CD4-positive, CD25-positive, alpha-beta regulatory T cell (primary cell): ENCODE data around the gene ATP8A2. TPM values are rescaled to one million over a fixed set of nuclear protein-coding genes. Genes with fewer than 3 reads are reported as not detected.

Experiments used
- ATAC-seq, 2 donors: fragments of 150-1000 bp; cut with Tn5 transposase; one replicate each; pipeline ENCODE4 v1.10.0; 2021; ENCODE audit warnings: low read depth in 2 of 2, moderate number of reproducible peaks in 2 of 2, moderate library complexity in 1 of 2
- DNase-seq, 3 donors: peaks; one replicate each; pipeline versions ENCODE4 v3.0.0 to v3.0.0-alpha.2; 2012 to 2022; ENCODE audit warnings: mixed read lengths in 1 of 3
- H3K27ac ChIP-seq: one replicate; pipeline ENCODE4 v1.7.0; 2013; ENCODE audit warnings: mild to moderate bottlenecking, low read length; ENCODE audit not compliant: insufficient read depth, poor library complexity, severe bottlenecking
- H3K27me3 ChIP-seq: one replicate; pipeline ENCODE4 v1.7.0; 2013; ENCODE audit warnings: low read length; ENCODE audit not compliant: control insufficient read depth, insufficient read depth
- H3K36me3 ChIP-seq: one replicate; pipeline ENCODE4 v1.7.0; 2013; ENCODE audit warnings: mild to moderate bottlenecking, low read length, moderate library complexity; ENCODE audit not compliant: control insufficient read depth, insufficient read depth
- H3K4me1 ChIP-seq: 2 replicates; pipeline ENCODE4 v1.7.0; 2013; ENCODE audit warnings: mild to moderate bottlenecking, low read length; ENCODE audit not compliant: insufficient read depth, control insufficient read depth, poor library complexity, severe bottlenecking
- H3K4me3 ChIP-seq: one replicate; pipeline ENCODE4 v1.7.0; 2013; ENCODE audit warnings: low read depth, mild to moderate bottlenecking, low read length, moderate library complexity
- H3K9me3 ChIP-seq, 2 experiments: 1 replicate in 1 of 2; 2 replicates in 1 of 2; pipeline ENCODE4 v1.7.0; 2013; ENCODE audit warnings: low read length in 2 of 2, mild to moderate bottlenecking in 1 of 2, moderate library complexity in 1 of 2; ENCODE audit not compliant: control insufficient read depth in 2 of 2
- H3K27ac Mint-ChIP-seq, 3 donors: one replicate each; pipeline ENCODE4 v1.8.0; 2020 to 2022; ENCODE audit warnings: mild to moderate bottlenecking in 3 of 3, mixed read lengths in 3 of 3, moderate library complexity in 2 of 3
- H3K27me3 Mint-ChIP-seq: one replicate; pipeline ENCODE4 v1.8.0; 2022; ENCODE audit warnings: mild to moderate bottlenecking, mixed read lengths
- H3K36me3 Mint-ChIP-seq: one replicate; pipeline ENCODE4 v1.8.0; 2020; ENCODE audit warnings: mixed read lengths
- H3K4me1 Mint-ChIP-seq, 4 donors: one replicate each; pipeline ENCODE4 v1.8.0; 2020 to 2022; ENCODE audit warnings: mixed read lengths in 4 of 4, mild to moderate bottlenecking in 1 of 4
- H3K4me3 Mint-ChIP-seq, 4 donors: one replicate each; pipeline ENCODE4 v1.8.0; 2020 to 2022; ENCODE audit warnings: mild to moderate bottlenecking in 4 of 4, mixed read lengths in 4 of 4, moderate library complexity in 3 of 4
- H3K9me3 Mint-ChIP-seq, 7 donors: one replicate each; pipeline ENCODE4 v1.8.0; 2020 to 2022; ENCODE audit warnings: mixed read lengths in 7 of 7, mild to moderate bottlenecking in 3 of 7, moderate library complexity in 2 of 7
- polyA plus RNA-seq, 4 donors: library from polyadenylated mRNA; unstranded; fragments of 300-500 nt; fragmentation: Illumina TruSeq; gene quantifications; one replicate each; pipeline ENCODE4 v1.2.3, GENCODE V29; 2021
- total RNA-seq: library from RNA; stranded (reverse); gene quantifications from one replicate; pipeline ENCODE4 v1.2.3, GENCODE V29; 2022

Gene ATP8A2
- total and polyA plus RNA-seq, 5 donors from 2014 or later: 0.29 to 0.68 (median 0.55) TPM

DNA sequence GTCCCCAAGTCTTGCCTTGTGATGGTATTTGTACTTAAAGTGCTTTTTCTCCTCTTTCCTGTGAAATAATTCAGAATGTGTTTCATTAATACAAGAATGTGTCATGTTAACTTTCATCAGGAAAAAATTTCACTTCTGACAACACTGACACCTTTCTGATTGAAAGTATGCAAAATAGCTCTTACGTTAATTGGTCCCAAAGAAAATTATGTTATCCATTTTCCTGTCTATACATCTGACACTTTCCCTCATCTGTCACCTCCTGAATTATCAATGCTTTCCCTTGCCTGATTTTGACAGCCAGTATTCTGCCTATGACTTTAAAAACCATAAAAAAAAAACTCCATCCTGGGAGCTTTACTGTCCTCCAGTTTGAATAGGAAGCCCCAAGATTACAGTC, 336.5 kb downstream of the ATP8A2 start:
- Histone ChIP-seq H3K4me1 (no peaks in the 10 kb centered on the region), H3K27me3 (peaks cover 6% of the 10 kb centered on the region), H3K27ac (no peak overlapping the region), H3K9me3 (no peaks in the 10 kb centered on the region), H3K36me3 (no peaks in the 10 kb centered on the region), H3K4me3 (no peak overlapping the region)
- DNase-seq: no peak
- no peaks in the 10 kb centered on the region for H3K27me3 Mint-ChIP-seq
- H3K4me3 Mint-ChIP-seq: no peak overlapping the region
- no peaks in the 10 kb centered on the region for H3K4me1 Mint-ChIP-seq
- no peaks in the 10 kb centered on the region for H3K9me3 Mint-ChIP-seq
- ATAC-seq: no peak
- H3K27ac Mint-ChIP-seq: no peak overlapping the region
- no peaks in the 10 kb centered on the region for H3K36me3 Mint-ChIP-seq

DNA sequence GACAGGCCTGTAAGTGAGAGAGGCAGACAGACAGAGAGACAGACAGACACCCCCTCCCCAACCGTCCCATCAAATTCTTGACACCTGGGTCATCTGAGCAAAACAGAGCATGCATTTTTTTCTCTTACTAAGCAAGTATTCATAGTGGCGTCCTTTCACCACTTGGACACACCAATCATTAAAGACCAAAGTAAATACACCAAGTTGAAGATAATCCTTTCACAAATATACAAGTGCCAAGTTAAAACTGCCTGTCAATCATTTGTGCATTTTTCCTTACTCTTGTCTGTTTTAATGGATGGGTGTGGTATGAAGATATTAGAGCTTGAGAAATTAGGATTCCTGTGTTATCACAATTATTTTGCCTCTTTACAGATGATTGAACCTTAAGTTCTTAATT, 337.3 kb downstream of the ATP8A2 start:
- H3K4me1 Mint-ChIP-seq: no peaks in the 10 kb centered on the region
- no peaks in the 10 kb centered on the region for H3K9me3 ChIP-seq
- ATAC-seq (no peak), DNase-seq (no peak)
- H3K36me3 Mint-ChIP-seq: no peaks in the 10 kb centered on the region
- no peak overlapping the region for H3K27ac ChIP-seq
- H3K4me3 Mint-ChIP-seq: no peak overlapping the region
- peaks cover under 1% of the 10 kb centered on the region for H3K27me3 Mint-ChIP-seq
- H3K4me1 ChIP-seq: no peaks in the 10 kb centered on the region
- H3K27me3 ChIP-seq: peaks cover 8% of the 10 kb centered on the region
- no peak overlapping the region for H3K4me3 ChIP-seq
- H3K9me3 Mint-ChIP-seq: no peaks in the 10 kb centered on the region
- no peaks in the 10 kb centered on the region for H3K36me3 ChIP-seq
- no peak overlapping the region for H3K27ac Mint-ChIP-seq

DNA sequence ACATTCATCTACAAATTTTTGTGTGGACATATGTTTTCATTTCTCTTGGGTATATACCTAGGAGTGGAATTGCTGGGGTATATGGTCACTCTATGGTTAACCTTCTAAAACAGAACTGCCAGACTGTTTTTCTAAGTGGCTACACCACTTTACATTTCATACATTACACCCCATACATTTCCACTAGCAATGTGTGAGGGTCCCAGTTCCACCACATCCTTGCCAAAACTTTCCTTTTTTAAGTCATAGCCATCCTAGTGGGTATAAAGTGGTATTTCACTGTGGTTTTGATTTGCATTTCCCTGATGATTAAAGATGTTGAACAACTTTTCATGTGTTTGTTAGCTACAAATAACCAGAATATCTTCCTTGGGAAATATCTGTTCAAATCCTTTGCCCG, 344.0 kb downstream of the ATP8A2 start:
- no peak overlapping the region for H3K4me3 ChIP-seq
- H3K36me3 Mint-ChIP-seq: no peaks in the 10 kb centered on the region
- H3K9me3 ChIP-seq: no peaks in the 10 kb centered on the region
- no peaks in the 10 kb centered on the region for H3K36me3 ChIP-seq
- peaks cover 7% of the 10 kb centered on the region for H3K27me3 Mint-ChIP-seq
- ATAC-seq (no peak), DNase-seq (no peak)
- no peak overlapping the region for H3K27ac ChIP-seq
- H3K4me1 Mint-ChIP-seq: no peaks in the 10 kb centered on the region
- H3K9me3 Mint-ChIP-seq: peaks cover 0 to 7% (median 0%) of the 10 kb centered on the region in 7 donors
- no peak overlapping the region for H3K4me3 Mint-ChIP-seq
- no peaks in the 10 kb centered on the region for H3K4me1 ChIP-seq
- peaks cover 9% of the 10 kb centered on the region for H3K27me3 ChIP-seq
- no peak overlapping the region for H3K27ac Mint-ChIP-seq

DNA sequence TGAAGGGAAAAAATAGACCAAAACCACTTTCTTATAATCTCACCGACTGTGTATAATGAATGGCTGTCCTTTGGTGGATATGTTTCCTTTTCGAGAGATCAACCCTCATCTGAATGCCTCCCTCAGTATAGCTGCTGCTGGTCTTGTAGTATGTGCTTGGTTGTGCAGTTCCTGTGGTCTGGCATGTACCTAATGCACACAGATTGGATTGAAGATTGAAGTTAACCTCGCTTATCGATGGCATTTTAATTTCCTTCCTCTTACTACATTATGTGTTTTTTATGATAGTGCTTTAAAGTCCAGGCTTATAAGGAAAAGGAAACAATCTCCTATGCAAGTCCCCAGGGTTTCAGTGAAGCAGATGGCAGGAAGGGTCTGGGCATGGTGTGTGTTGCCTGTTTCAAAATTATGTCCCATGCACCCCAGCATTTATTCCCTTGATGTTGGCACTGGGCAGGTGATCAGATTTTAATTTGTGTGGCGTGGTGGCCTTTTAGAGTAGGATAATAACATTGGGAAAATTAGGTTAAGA, 346.0 kb downstream of the ATP8A2 start:
- Histone ChIP-seq H3K36me3 (no peaks in the 10 kb centered on the region), H3K4me3 (no peak overlapping the region), H3K4me1 (no peaks in the 10 kb centered on the region), H3K9me3 (no peaks in the 10 kb centered on the region), H3K27ac (no peak overlapping the region), H3K27me3 (peaks cover 6% of the 10 kb centered on the region)
- DNase-seq (no peak), ATAC-seq (no peak)
- no peaks in the 10 kb centered on the region for H3K4me1 Mint-ChIP-seq
- peaks cover 7% of the 10 kb centered on the region for H3K27me3 Mint-ChIP-seq
- no peaks in the 10 kb centered on the region for H3K36me3 Mint-ChIP-seq
- no peak overlapping the region for H3K4me3 Mint-ChIP-seq
- H3K9me3 Mint-ChIP-seq: peaks cover 0 to 7% (median 0%) of the 10 kb centered on the region in 7 donors
- no peak overlapping the region for H3K27ac Mint-ChIP-seq

DNA sequence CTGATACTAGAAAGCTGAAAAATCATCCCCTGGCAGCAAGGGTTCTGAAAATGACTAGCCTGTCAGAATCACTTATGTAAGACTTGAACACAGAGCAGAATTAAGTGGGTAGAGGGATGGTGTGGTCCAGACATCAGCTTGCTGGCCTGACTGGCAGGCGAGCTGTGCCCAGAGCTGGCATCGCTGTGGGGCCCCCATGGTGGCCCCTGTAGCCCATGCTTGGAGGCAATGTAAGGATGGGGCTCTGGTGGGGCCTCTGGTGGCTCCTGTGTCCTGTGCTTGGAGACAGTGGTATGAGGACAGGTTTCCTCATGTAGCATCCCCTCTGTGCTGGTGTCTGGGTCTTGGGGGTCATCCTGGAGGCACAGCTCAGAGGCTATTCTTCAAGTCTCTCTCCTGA, 347.9 kb downstream of the ATP8A2 start:
- Mint-ChIP-seq H3K9me3 (peaks cover 0 to 7% (median 0%) of the 10 kb centered on the region in 7 donors), H3K27me3 (peaks cover 4% of the 10 kb centered on the region)

DNA sequence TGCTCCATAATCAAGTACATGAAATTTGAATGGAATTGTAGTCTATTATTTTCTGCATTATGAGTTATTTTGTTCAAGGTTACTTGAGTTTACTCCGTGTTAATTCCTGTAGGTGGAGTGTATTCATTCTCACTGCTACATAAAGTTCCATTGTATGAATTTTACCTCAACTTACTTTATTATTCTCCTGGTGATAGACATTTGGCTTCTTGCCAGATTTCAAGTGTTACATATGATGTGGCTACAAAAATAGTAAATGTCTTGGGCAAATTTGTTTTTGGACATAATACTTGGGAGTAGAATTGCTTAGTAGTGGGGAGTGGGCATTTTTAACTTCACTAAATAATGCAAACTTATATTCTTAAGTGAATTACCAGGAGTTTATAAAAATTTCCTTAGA, 351.1 kb downstream of the ATP8A2 start:
- no peaks in the 10 kb centered on the region for H3K4me1 ChIP-seq
- Mint-ChIP-seq H3K4me3 (no peak overlapping the region), H3K36me3 (no peaks in the 10 kb centered on the region), H3K27ac (no peak overlapping the region), H3K9me3 (peaks cover 0 to 1% (median 0%) of the 10 kb centered on the region in 7 donors), H3K4me1 (peaks cover 0 to 7% (median under 1%) of the 10 kb centered on the region in 4 donors), H3K27me3 (no peaks in the 10 kb centered on the region)
- no peak overlapping the region for H3K27ac ChIP-seq
- no peaks in the 10 kb centered on the region for H3K9me3 ChIP-seq
- H3K4me3 ChIP-seq: no peak overlapping the region
- no peaks in the 10 kb centered on the region for H3K36me3 ChIP-seq
- DNase-seq (no peak), ATAC-seq (no peak)
- no peaks in the 10 kb centered on the region for H3K27me3 ChIP-seq

More for the DNA sequence above, 347.9 kb downstream of the ATP8A2 start:
- Histone ChIP-seq H3K9me3 (no peaks in the 10 kb centered on the region), H3K27ac (no peak overlapping the region), H3K4me3 (no peak overlapping the region), H3K4me1 (no peaks in the 10 kb centered on the region), H3K27me3 (peaks cover 4% of the 10 kb centered on the region), H3K36me3 (no peaks in the 10 kb centered on the region)
- DNase-seq (no peak), ATAC-seq (no peak)
- Mint-ChIP-seq H3K36me3 (no peaks in the 10 kb centered on the region), H3K27ac (no peak overlapping the region), H3K4me3 (no peak overlapping the region), H3K4me1 (peaks cover 0 to 3% (median under 1%) of the 10 kb centered on the region in 4 donors)

DNA sequence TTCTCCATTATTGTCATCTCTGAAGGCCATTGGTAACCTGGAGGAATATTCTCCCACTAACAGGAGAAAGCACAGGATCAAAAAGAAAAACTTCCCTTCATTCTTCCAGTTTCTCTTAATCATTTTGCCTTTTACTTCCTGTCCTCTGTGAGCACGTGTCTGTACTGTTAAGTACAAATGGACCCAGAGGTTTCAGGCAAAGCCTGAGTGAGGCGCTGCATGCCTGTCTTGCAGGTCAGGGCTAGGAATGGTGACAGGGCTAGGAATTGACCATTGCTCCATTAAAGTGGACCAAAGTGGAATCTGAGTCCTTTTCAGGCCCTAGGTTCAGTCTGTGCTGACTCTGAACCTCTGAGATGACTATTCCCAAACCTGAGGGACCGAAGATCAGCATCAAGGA, 353.3 kb downstream of the ATP8A2 start:
- no peaks in the 10 kb centered on the region for H3K9me3 ChIP-seq
- H3K9me3 Mint-ChIP-seq: peaks cover 0 to 3% (median 0%) of the 10 kb centered on the region in 7 donors
- no peaks in the 10 kb centered on the region for H3K4me1 ChIP-seq
- no peak overlapping the region for H3K27ac Mint-ChIP-seq
- no peaks in the 10 kb centered on the region for H3K27me3 Mint-ChIP-seq
- DNase-seq (no peak), ATAC-seq (no peak)
- no peak overlapping the region for H3K27ac ChIP-seq
- H3K36me3 Mint-ChIP-seq: no peaks in the 10 kb centered on the region
- no peaks in the 10 kb centered on the region for H3K36me3 ChIP-seq
- H3K4me3 ChIP-seq: no peak overlapping the region
- peaks cover 0 to 7% (median under 1%) of the 10 kb centered on the region in 4 donors for H3K4me1 Mint-ChIP-seq
- no peak overlapping the region for H3K4me3 Mint-ChIP-seq
- no peaks in the 10 kb centered on the region for H3K27me3 ChIP-seq

DNA sequence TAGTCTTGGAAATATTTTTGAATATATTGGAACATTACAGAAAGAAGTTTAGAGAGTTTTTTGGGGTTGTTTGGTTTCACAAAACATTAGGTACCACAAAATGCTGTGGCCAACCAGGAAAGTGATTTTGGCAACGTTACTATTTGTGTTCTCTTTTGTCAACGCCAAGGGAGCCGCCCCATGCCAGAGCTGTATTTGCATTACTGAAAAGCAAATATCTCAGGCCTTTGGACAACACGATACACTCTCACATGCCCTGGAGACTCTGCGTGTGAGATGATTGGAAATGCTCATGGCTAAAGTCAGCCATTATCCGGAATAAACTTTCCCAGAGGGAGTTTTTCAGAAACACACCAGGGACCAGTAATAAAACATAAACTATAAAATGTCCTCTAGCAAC, 355.5 kb downstream of the ATP8A2 start:
- peaks cover 0 to 3% (median 0%) of the 10 kb centered on the region in 7 donors for H3K9me3 Mint-ChIP-seq
- no peak overlapping the region for H3K4me3 ChIP-seq
- ATAC-seq (no peak), DNase-seq (no peak)
- peaks cover 0 to 7% (median under 1%) of the 10 kb centered on the region in 4 donors for H3K4me1 Mint-ChIP-seq
- H3K27ac ChIP-seq: no peak overlapping the region
- no peaks in the 10 kb centered on the region for H3K4me1 ChIP-seq
- no peaks in the 10 kb centered on the region for H3K36me3 Mint-ChIP-seq
- no peaks in the 10 kb centered on the region for H3K27me3 ChIP-seq
- no peak overlapping the region for H3K4me3 Mint-ChIP-seq
- H3K36me3 ChIP-seq: no peaks in the 10 kb centered on the region
- H3K9me3 ChIP-seq: no peaks in the 10 kb centered on the region
- no peaks in the 10 kb centered on the region for H3K27me3 Mint-ChIP-seq
- no peak overlapping the region for H3K27ac Mint-ChIP-seq
